ENCODE measurements around the gene DEPP1.

DEPP1 gene

DNA sequence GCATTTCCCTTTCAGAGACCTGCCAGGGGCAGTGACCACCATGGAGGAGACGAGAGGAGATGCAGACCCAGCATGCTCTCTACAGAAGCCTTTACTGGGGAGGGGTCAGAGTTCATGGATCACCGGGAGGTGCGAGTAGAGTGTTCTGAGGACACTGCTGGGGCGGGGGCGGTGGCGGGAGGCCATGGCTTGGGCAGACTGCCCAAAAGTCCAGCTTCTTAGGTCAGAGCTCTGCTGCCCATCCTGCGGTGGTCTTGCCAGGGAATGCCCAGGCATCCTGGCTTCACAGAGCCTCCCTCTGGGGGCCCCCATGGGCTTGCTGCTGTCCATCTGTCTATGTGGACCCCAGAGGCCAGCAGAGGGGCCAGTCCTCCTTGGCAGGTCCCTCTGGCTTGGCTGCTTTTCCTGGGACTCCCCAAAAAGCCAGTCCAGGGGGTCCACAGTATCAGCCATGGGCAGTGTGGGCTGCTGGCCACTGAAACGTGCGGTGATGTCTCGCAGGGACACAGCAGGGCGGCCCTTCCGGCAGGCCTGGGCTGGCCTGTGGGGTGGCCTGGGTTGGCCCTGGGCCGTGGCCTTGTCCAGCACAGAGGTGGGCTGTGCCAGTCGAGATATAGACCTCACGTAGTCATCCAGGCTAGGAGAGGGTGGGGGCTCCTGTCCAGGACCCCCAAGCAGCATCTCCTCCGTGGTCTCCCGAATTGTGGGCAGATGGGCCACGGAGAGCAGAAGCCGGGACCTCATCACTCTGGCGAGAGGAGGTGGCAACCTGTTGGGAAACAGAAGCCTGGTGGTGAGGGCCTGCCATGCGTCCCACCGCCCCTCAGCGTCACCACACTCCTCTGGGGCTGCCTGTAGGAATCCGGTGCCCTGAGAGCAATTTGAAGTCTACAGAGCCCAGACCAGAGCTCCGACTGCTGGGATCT is 1.1 kb downstream of the DEPP1 start:
- TF ChIP-seq, protein P1, sequence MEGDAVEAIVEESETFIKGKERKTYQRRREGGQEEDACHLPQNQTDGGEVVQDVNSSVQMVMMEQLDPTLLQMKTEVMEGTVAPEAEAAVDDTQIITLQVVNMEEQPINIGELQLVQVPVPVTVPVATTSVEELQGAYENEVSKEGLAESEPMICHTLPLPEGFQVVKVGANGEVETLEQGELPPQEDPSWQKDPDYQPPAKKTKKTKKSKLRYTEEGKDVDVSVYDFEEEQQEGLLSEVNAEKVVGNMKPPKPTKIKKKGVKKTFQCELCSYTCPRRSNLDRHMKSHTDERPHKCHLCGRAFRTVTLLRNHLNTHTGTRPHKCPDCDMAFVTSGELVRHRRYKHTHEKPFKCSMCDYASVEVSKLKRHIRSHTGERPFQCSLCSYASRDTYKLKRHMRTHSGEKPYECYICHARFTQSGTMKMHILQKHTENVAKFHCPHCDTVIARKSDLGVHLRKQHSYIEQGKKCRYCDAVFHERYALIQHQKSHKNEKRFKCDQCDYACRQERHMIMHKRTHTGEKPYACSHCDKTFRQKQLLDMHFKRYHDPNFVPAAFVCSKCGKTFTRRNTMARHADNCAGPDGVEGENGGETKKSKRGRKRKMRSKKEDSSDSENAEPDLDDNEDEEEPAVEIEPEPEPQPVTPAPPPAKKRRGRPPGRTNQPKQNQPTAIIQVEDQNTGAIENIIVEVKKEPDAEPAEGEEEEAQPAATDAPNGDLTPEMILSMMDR (IDR thresholded peaks at IDR 0.05; ENCODE audit: low read depth, low read length): no peak
- no peak for DNase-seq
- no peak overlapping the region for H3K4me3 ChIP-seq (ENCODE audit: low read depth, low read length)

DNA sequence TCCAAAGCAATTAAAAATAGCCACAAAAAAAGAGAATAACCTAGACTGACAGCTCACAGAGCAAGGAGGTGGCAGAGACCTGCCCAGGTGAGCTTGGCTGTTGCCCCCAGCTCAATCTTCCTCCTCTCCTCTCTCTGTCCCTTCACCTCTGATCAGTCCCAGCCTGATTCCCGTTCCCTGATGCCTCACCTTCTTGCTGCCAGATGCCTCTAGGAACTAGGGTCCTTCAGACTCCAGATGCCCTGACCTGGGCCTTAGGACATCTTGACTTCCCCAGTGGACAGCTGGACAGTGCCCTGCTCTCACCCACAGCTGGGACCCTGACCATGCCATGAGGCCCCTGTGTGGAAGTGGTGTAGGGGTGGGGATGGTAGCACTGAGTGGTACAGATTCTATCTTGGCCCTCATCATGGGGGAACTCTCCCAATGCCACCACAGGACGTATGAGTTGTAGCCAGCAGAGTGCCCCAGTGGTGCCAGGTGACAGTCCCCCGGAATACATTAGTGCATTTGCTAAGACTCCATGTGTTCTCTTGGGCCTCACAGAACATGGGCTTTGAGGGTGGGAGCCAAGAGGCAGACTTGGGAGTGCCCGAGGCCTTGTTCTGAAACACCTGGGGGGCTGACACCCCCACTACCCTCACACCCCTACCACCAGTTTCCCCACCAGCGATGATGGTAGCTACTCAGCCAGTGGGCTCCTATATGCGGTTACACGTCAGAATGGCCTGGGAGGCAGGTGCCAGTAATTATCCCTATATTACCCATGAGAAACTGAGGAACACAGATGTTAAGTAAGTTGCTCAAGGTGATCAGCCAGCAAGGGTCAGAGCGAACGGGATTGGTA is 2.0 kb downstream of the DEPP1 start:
- Histone ChIP-seq H3K27me3 (no peaks in the 10 kb centered on the region), H3K4me1 (peaks cover 16% of the 10 kb centered on the region), H3K4me3 (ENCODE audit: low read depth, low read length) (no peak overlapping the region), H3K36me3 (no peaks in the 10 kb centered on the region), H3K9me3 (no peaks in the 10 kb centered on the region)
- DNase-seq: no peak
- TF ChIP-seq, protein P1 (IDR thresholded peaks at IDR 0.05; ENCODE audit: low read depth, low read length): no peak

More for the DNA sequence above, 1.1 kb downstream of the DEPP1 start:
- no peaks in the 10 kb centered on the region for H3K27me3 ChIP-seq
- H3K9me3 ChIP-seq: no peaks in the 10 kb centered on the region
- H3K36me3 ChIP-seq: no peaks in the 10 kb centered on the region
- peaks cover 16% of the 10 kb centered on the region for H3K4me1 ChIP-seq

DNA sequence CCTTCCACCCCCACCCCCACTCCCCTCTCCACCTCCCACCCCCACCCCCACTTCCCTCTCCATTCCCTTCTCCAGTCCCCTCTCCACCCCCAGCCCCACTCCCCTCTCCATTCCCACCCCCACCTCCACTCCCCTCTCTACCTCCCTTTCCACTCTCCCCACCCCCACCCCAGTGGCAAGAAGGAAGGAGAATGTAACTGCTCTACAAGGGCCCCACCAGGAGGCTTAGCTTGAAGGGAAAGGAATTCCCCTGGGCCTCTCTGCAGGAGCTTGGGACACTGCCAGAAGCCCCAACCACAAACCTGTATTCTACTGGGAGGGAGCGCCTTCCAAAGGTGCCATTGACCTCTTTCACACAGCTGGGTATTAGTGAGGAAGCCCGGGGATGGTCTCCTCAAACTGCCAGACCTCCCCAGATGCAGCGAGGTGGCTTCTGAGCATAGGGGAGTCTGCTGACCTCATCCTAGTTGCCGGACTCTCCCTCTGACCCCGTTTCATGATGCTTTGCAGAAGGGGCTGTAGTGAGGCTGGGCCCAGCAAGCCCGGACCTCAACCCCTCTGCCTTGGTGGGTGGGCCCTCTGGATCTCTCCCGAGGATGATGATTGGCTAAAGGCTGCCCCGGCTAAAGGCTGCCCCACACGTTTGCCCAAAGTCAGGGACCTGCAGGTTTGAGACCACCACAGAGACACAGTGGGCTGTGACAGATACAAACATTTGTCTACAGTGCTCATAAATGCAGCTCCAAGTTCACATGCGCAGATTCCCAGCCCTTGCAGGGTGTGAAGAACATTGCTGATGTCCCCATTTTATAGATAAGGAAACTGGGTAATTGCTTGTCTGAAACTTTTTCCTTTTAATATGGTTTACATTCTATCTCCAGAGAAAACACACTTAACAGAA is 2.9 kb downstream of the DEPP1 start:
- H3K4me1 ChIP-seq: peaks cover 16% of the 10 kb centered on the region
- no peaks in the 10 kb centered on the region for H3K36me3 ChIP-seq
- no peak overlapping the region for H3K4me3 ChIP-seq (ENCODE audit: low read depth, low read length)

DNA sequence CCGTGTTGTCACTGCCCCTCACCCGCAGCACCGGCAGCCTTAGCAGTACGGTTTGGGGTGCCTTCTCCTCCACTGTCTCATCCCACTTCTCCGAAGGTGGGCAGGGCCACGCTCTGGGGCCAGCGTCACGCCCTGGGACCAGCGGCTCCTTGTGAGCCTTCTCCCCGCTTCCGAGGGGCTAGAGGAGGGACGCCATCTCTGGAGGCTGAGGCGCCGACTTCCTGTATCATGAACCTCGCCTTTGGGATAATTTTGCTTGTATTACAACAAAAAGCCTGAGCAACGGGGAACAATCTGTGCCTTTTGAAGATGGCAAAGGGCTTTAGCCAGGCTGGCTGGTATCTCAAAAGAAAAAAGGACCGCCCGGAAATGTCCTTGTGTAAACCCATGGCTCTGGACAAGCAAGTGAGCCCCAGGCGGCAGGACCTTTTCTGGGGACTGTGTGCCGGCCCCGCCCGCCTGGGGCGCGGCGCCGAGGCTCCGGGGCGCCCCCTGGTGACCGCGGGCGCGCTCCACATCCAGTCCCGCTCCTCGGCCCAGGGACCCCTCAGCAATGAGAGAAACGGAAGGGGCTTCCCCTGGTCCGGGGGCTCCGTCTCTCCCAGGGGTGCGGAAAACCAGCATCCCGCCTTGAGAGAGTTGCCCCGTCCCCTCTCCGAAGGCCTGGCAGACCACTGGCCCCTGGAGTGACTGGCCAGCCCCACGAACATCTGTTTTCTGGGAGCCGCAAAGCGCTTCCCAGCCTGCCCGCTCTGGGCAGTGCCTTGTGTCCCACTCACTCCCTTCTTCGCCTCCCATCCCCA is 3.8 kb downstream of the DEPP1 start:
- H3K27me3 ChIP-seq: no peaks in the 10 kb centered on the region
- H3K4me1 ChIP-seq: peaks cover 16% of the 10 kb centered on the region
- H3K9me3 ChIP-seq: no peaks in the 10 kb centered on the region
- H3K36me3 ChIP-seq: no peaks in the 10 kb centered on the region
- TF ChIP-seq, protein P1 (IDR thresholded peaks at IDR 0.05; ENCODE audit: low read depth, low read length): peak; percentile 56
- peak; percentile 72 for DNase-seq
- peak overlapping the region; percentile 65 for H3K4me3 ChIP-seq (ENCODE audit: low read depth, low read length)

More for the DNA sequence above, 2.9 kb downstream of the DEPP1 start:
- TF ChIP-seq, protein P1 (IDR thresholded peaks at IDR 0.05; ENCODE audit: low read depth, low read length): no peak
- Histone ChIP-seq H3K27me3 (no peaks in the 10 kb centered on the region), H3K9me3 (no peaks in the 10 kb centered on the region)
- DNase-seq: peak; percentile 50

DNA sequence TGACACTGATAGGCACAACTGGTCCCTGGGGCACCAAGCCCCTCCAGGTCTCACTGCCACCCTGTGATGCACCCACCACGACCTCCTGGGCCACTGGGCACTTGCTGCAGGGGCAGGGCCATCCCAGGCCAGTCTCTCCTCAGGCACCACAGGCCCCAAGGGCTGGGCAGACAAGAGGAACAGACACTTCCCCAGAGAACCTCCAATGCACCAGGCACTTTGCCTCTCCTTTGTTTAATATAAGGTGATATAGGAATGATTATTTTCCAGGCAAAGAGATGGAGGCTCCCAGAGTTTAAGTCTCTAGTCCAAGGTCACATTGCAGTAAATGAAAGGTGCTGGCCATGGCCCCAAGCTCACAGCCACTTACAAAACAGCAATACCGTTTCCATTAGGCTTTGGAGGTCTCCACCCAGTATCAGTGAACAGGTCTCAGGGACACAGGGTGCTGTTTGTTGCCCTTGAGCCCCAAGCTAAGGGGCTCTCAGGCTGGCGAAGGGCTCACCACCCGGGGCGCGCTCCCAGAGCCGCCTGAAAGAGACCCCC is 4.5 kb downstream of the DEPP1 start:
- DNase-seq: no peak
- Histone ChIP-seq H3K4me1 (peaks cover 12% of the 10 kb centered on the region), H3K4me3 (ENCODE audit: low read depth, low read length) (peak overlapping the region; percentile 65), H3K9me3 (no peaks in the 10 kb centered on the region), H3K27me3 (no peaks in the 10 kb centered on the region), H3K36me3 (no peaks in the 10 kb centered on the region)
- TF ChIP-seq, protein P1 (IDR thresholded peaks at IDR 0.05; ENCODE audit: low read depth, low read length): no peak
